DND-41 (cell line): ENCODE results near the gene AFF1.

Experiments used
- EZH2 ChIP-seq: IDR thresholded peaks from 3 replicates; pipeline ENCODE4 v1.6.1; 2012; ENCODE audit warnings: borderline replicate concordance, low read depth, mild to moderate bottlenecking, moderate library complexity, low read length, inconsistent platforms; ENCODE audit not compliant: severe bottlenecking
- TF ChIP-seq, protein P1 (sequence below): IDR thresholded peaks from 2 replicates; pipeline ENCODE4 v1.5.1; 2012; ENCODE audit warnings: borderline replicate concordance, low read length, moderate library complexity, mild to moderate bottlenecking; ENCODE audit not compliant: poor library complexity, severe bottlenecking; ENCODE audit errors: extremely low read depth

DNA sequence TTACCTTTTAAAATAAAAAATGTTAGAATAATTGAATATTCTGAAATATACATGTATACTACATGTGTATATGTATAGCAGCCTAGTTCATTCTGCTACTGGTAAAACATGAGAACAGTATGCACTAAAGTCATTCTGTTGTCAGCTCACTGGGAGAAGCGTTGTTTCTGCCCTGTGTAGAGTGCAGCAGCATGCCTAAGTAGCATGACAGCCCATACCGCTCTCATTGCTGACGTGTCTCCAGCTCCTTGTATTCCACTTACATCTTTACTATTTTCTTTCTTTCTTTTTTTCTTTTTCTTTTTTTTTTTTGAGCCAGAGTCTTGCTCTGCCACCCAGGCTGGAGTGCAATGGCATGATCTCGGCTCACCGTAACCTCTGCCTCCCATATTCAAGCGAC lies 194.9 kb downstream of the AFF1 start:
- TF ChIP-seq, protein P1, sequence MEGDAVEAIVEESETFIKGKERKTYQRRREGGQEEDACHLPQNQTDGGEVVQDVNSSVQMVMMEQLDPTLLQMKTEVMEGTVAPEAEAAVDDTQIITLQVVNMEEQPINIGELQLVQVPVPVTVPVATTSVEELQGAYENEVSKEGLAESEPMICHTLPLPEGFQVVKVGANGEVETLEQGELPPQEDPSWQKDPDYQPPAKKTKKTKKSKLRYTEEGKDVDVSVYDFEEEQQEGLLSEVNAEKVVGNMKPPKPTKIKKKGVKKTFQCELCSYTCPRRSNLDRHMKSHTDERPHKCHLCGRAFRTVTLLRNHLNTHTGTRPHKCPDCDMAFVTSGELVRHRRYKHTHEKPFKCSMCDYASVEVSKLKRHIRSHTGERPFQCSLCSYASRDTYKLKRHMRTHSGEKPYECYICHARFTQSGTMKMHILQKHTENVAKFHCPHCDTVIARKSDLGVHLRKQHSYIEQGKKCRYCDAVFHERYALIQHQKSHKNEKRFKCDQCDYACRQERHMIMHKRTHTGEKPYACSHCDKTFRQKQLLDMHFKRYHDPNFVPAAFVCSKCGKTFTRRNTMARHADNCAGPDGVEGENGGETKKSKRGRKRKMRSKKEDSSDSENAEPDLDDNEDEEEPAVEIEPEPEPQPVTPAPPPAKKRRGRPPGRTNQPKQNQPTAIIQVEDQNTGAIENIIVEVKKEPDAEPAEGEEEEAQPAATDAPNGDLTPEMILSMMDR, result no peak
- TF ChIP-seq EZH2, result no peak
